ENCODE data around the gene ANAPC7. TPM values are rescaled to one million over a fixed set of nuclear protein-coding genes. Genes with fewer than 3 reads are reported as not detected.

ANAPC7 gene
- total RNA-seq, 2 experiments from 2014 or later: 84.7 to 136 TPM

DNA sequence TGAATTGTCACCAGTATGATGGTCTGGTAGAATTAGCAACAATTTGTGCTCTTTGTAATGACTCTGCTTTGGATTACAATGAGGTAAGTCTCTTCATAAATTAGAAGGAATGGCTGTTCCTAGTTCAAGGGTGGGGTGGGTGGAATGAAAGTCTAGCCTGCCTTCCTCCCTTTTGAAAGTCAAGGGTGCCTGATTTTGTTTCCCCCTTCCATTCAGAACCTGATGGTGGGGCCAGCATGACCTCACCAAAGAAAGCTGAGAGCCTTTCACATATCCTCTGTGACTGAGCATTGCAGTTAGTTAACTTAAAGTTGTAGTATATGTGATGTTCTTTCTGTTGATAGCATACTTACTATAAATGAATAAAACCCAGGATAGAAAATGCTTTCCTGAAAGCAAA is 70.3 kb downstream of the ANAPC7 start:
- POLR2A ChIA-PET: interaction anchor here (4.6 kb wide), 1 partner anchor 12 kb away, joined by 23 read pairs; no protein-coding TSS in a partner anchor

DNA sequence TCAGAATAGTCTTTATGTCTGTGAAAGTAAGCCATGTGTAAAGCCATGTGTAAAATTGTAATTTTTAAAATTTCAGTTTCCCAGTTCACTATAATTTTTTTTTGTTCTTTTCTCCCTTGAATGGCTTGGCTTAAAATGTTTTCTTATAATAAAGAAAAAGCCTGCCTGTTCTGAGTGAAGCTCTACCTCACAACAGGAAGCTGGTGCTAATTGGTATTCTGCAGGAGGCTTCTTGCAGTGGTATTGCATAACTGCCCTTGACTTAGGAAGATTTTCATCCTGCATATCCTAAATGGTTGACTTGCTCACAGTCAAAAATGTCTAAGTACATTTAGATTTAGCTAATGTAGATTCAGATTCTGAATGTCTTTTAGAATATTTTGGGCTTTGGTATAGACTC is 73.0 kb downstream of the ANAPC7 start:
- H4K20me1 ChIP-seq (ENCODE audit: insufficient read depth, low read length): peaks cover 16% of the 10 kb centered on the region; the same call in 1 of the 2 replicates
- BruUV-seq (replicated peaks): TSS peak; percentile 7
- no peak overlapping the region for H3K4me3 ChIP-seq (ENCODE audit: low read depth, low read length, poor library complexity, severe bottlenecking)
- CTCF ChIA-PET (ENCODE audit: unreplicated experiment): no interaction called here
- POLR2A ChIA-PET: interaction anchor here (0.5 to 4.6 kb wide), 4 partner anchors 10 to 18 kb away, joined by 3 to 23 read pairs (median 4); no protein-coding TSS in a partner anchor
- H3K36me3 ChIP-seq (ENCODE audit: insufficient read depth, low read length): peaks cover 98% of the 10 kb centered on the region
- no peak overlapping the region for H3K27ac ChIP-seq (ENCODE audit: low read depth, low read length, poor library complexity, severe bottlenecking)
- intact Hi-C loops (cut with micrococcal nuclease; ENCODE audit: unreplicated experiment): no loop called here
- H3K4me1 ChIP-seq (ENCODE audit: insufficient read depth, low read length, poor library complexity, severe bottlenecking): no peaks in the 10 kb centered on the region
- no peak for TF ChIP-seq EZH2phosphoT487 (IDR thresholded peaks at IDR 0.05; ENCODE audit: borderline replicate concordance, low read depth, low read length)
- TF ChIP-seq CTCF (conservative IDR thresholded peaks at IDR 0.05; ENCODE audit: low read length): no peak
- no peak overlapping the region for H3K4me2 ChIP-seq (ENCODE audit: low read length)
- no peaks in the 10 kb centered on the region for H3K9me2 ChIP-seq (ENCODE audit: insufficient read depth, low read length)
- H2AFZ ChIP-seq (ENCODE audit: low read length): no peak overlapping the region
- DNase-seq (ENCODE audit: low spot score): no peak
- peaks cover 55% of the 10 kb centered on the region for H3K79me2 ChIP-seq (ENCODE audit: insufficient read depth, low read depth, low read length)
- H3K9me3 ChIP-seq (ENCODE audit: low read length): no peaks in the 10 kb centered on the region

More for the DNA sequence above, 70.3 kb downstream of the ANAPC7 start:
- no peak for DNase-seq (ENCODE audit: low spot score)
- CTCF ChIA-PET (ENCODE audit: unreplicated experiment): no interaction called here
- Histone ChIP-seq H3K79me2 (ENCODE audit: insufficient read depth, low read depth, low read length) (peaks cover 41% of the 10 kb centered on the region), H3K4me3 (ENCODE audit: low read depth, low read length, poor library complexity, severe bottlenecking) (no peak overlapping the region), H2AFZ (ENCODE audit: low read length) (no peak overlapping the region), H3K4me2 (ENCODE audit: low read length) (no peak overlapping the region), H3K4me1 (ENCODE audit: insufficient read depth, low read length, poor library complexity, severe bottlenecking) (no peaks in the 10 kb centered on the region), H4K20me1 (ENCODE audit: insufficient read depth, low read length) (peaks cover 16% of the 10 kb centered on the region; the same call in 1 of the 2 replicates), H3K9me2 (ENCODE audit: insufficient read depth, low read length) (no peaks in the 10 kb centered on the region), H3K27ac (ENCODE audit: low read depth, low read length, poor library complexity, severe bottlenecking) (no peak overlapping the region), H3K36me3 (ENCODE audit: insufficient read depth, low read length) (peaks cover 98% of the 10 kb centered on the region), H3K9me3 (ENCODE audit: low read length) (no peaks in the 10 kb centered on the region)
- no peak for TF ChIP-seq CTCF (conservative IDR thresholded peaks at IDR 0.05; ENCODE audit: low read length)
- TF ChIP-seq EZH2phosphoT487 (IDR thresholded peaks at IDR 0.05; ENCODE audit: borderline replicate concordance, low read depth, low read length): no peak
- intact Hi-C loops (cut with micrococcal nuclease; ENCODE audit: unreplicated experiment): no loop called here
- BruUV-seq (replicated peaks): no TSS peak

GRCh38 chr12:110330124-110330523 is 73.4 kb downstream of the ANAPC7 start:
- no TSS peak for BruUV-seq (replicated peaks)
- POLR2A ChIA-PET: interaction anchor here (0.5 to 4.6 kb wide), 4 partner anchors 9 to 17 kb away, joined by 3 to 23 read pairs (median 4); no protein-coding TSS in a partner anchor
- Histone ChIP-seq H4K20me1 (ENCODE audit: insufficient read depth, low read length) (peaks cover 16% of the 10 kb centered on the region; the same call in 1 of the 2 replicates), H3K4me1 (ENCODE audit: insufficient read depth, low read length, poor library complexity, severe bottlenecking) (no peaks in the 10 kb centered on the region), H3K36me3 (ENCODE audit: insufficient read depth, low read length) (peaks cover 98% of the 10 kb centered on the region), H2AFZ (ENCODE audit: low read length) (no peak overlapping the region), H3K9me3 (ENCODE audit: low read length) (no peaks in the 10 kb centered on the region), H3K4me2 (ENCODE audit: low read length) (no peak overlapping the region), H3K79me2 (ENCODE audit: insufficient read depth, low read depth, low read length) (peaks cover 57% of the 10 kb centered on the region), H3K9me2 (ENCODE audit: insufficient read depth, low read length) (no peaks in the 10 kb centered on the region), H3K27ac (ENCODE audit: low read depth, low read length, poor library complexity, severe bottlenecking) (no peak overlapping the region), H3K4me3 (ENCODE audit: low read depth, low read length, poor library complexity, severe bottlenecking) (no peak overlapping the region)
- no peak for DNase-seq (ENCODE audit: low spot score)
- intact Hi-C loops (cut with micrococcal nuclease; ENCODE audit: unreplicated experiment): no loop called here
- no peak for TF ChIP-seq CTCF (conservative IDR thresholded peaks at IDR 0.05; ENCODE audit: low read length)
- no peak for TF ChIP-seq EZH2phosphoT487 (IDR thresholded peaks at IDR 0.05; ENCODE audit: borderline replicate concordance, low read depth, low read length)
- CTCF ChIA-PET (ENCODE audit: unreplicated experiment): no interaction called here

Measured in OCI-LY7 (cell line).